Brain pericyte (primary cell): ENCODE results near the gene OR51I1.

Experiments
- DNase-seq: peaks from one replicate; pipeline ENCODE4 v3.0.0-alpha.2; 2012; ENCODE audit warnings: low read depth, low spot score

OR51I1 gene, protein sequence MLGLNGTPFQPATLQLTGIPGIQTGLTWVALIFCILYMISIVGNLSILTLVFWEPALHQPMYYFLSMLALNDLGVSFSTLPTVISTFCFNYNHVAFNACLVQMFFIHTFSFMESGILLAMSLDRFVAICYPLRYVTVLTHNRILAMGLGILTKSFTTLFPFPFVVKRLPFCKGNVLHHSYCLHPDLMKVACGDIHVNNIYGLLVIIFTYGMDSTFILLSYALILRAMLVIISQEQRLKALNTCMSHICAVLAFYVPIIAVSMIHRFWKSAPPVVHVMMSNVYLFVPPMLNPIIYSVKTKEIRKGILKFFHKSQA

GRCh38 chr11:5441414-5441813 lies at the start of gene OR51I1:
Gene OR51I1, minus strand, starts transcription at chr11:5441514. Its CDS starts 0 bp downstream, at chr11:5441514.
- DNase-seq, result no peak

- DNase-seq, result no peak
Observed at GRCh38 chr11:5489576-5490357, 48.5 kb upstream of the OR51I1 start.

DNA sequence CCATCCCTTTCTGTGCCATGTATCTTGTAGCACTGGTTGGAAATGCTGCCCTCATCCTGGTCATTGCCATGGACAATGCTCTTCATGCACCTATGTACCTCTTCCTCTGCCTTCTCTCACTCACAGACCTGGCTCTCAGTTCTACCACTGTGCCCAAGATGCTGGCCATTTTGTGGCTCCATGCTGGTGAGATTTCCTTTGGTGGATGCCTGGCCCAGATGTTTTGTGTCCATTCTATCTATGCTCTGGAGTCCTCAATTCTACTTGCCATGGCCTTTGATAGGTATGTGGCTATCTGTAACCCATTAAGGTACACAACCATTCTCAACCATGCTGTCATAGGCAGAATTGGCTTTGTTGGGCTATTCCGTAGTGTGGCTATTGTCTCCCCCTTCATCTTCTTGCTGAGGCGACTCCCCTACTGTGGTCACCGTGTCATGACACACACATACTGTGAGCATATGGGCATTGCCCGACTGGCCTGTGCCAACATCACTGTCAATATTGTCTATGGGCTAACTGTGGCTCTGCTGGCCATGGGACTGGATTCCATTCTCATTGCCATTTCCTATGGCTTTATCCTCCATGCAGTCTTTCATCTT lies 47.6 kb upstream of the OR51I1 start:
- no peak for DNase-seq

DNA sequence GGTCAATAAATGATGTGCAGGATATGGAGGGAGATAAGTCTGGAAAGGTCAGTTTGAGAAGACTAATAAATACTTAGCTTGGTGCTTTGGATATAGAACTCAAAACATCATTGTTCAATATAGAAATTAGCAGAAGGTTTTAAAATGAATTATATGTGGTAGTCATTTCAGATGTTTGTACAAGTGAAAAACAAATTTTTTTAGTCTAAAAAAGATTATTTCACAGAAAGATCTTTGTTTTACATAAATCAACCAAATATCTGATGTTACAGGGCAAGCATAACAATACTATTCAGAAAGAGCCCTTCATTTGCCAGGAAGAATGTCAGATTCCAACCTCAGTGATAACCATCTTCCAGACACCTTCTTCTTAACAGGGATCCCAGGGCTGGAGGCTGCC lies 47.1 kb upstream of the OR51I1 start, which contains the start of gene OR52D1:
Gene OR52D1 (plus strand): TSS at position 301 of the 400 bp plus-strand sequence. CDS start 22 bp downstream, at position 323.
- no peak for DNase-seq

- no peak for DNase-seq
Observed at GRCh38 chr11:5486421-5486820, 45.1 kb upstream of the OR51I1 start.

GRCh38 chr11:5486003-5486402 lies 44.7 kb upstream of the OR51I1 start:
- DNase-seq, result no peak

DNA sequence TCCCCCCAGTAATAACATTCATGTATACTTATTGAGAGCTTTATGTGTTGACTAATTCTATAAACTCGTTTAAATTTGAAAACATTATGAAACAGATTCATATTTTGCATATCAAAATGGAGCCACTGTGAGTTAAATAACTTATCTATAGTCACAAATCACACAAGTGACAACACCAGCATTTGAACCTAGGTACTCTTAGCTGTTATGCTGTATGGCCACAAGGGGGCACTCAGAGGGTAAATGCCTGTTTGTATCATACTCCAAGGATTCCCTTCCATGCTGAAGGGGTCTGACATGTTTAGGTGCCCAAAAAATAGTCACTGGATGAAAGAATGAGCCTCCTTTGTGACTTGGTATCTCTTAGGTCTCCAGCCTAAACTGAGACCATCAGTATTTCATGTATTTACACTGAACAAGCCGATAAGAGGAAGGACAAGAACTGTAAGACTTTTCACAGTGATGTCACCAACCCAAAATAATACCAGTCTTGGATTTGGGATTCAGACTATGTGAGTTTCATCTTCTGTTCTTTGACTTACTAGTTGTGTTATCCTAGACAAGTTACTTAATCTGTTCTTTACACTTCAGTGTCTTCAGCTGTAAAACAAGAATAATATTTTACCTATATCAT lies 35.0 kb upstream of the OR51I1 start:
- no peak for DNase-seq

- no peak for DNase-seq
Observed at GRCh38 chr11:5473921-5474320, 32.6 kb upstream of the OR51I1 start.

DNA sequence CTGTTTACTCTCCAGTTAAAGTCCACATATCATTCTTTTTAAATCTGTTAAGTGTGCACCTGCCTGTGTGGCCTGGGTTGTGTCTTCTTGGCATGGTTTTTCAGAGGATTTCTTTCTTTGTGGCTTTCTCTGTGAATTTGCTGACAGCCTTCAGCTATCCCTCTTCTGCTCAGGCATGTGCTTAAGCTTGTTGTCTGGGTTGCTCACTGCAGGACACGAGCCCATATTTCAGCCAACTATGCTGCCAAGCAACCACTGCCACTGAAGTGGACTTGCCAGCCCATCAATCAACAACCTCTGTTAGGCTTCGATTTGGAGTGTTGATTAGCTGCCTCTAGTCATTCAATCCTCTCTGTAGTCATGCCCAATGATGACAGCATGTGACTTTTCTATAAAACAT lies 26.2 kb upstream of the OR51I1 start:
- DNase-seq, result no peak

GRCh38 chr11:5460983-5461621 lies 19.8 kb upstream of the OR51I1 start:
- no peak for DNase-seq

- DNase-seq, result no peak
Observed at GRCh38 chr11:5449432-5449831, 8.1 kb upstream of the OR51I1 start.

- no peak for DNase-seq
Observed at GRCh38 chr11:5449023-5449422, 7.7 kb upstream of the OR51I1 start, which contains the start of gene OR51I2. Gene OR51I2, plus strand, starts transcription at chr11:5449323. Its CDS starts 4,166 bp downstream, at chr11:5453489.

GRCh38 chr11:5443835-5444393 lies 2.6 kb upstream of the OR51I1 start:
- no peak for DNase-seq

- DNase-seq, result no peak
Observed at GRCh38 chr11:5423131-5423530, 18.2 kb downstream of the OR51I1 start.

- no peak for DNase-seq
Observed at GRCh38 chr11:5421811-5422210, 19.5 kb downstream of the OR51I1 start, which contains the start of gene OR51Q1. Gene OR51Q1, plus strand, starts transcription at chr11:5422111. Its CDS starts 90 bp downstream, at chr11:5422201.

- DNase-seq, result no peak
Observed at GRCh38 chr11:5420993-5421392, 20.3 kb downstream of the OR51I1 start.

- DNase-seq, result no peak
Observed at GRCh38 chr11:5405173-5405572, 36.1 kb downstream of the OR51I1 start.

DNA sequence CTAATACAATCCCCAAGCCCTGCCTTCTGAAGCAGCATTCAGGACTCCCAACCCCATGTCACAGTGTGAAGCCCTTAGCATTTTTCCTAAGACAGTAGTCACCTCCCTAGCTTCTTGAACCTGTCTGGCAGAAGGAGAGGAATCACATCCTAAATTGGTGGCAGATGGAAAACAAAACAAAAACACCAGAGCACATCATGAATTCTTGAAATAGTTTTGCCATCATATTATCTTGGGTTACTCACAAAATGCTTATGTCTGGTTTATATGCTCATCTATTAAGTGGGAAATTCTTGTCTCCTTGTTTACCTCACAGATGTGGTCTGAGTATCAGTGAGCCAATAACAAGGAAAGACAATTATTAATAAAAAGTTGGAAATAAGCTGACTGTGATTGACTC lies 42.4 kb downstream of the OR51I1 start:
- no peak for DNase-seq

GRCh38 chr11:5394091-5394490 lies 47.2 kb downstream of the OR51I1 start:
- DNase-seq, result no peak
